ENCODE measurements around the gene DDX10. TPM values are rescaled to one million over a fixed set of nuclear protein-coding genes. Genes with fewer than 3 reads are reported as not detected.

The DDX10 gene
- total RNA-seq, 1 donor from 2014 or later, result 38.5 TPM

GRCh38 chr11:108966206-108966605 lies 301.3 kb downstream of the DDX10 start:
- Mint-ChIP-seq H3K27me3 (ENCODE audit: low read depth) (no peaks in the 10 kb centered on the region), H3K9me3 (peaks cover 7% of the 10 kb centered on the region), H3K27ac (no peak overlapping the region), H3K36me3 (no peaks in the 10 kb centered on the region), H3K4me3 (no peak overlapping the region), H3K4me1 (no peaks in the 10 kb centered on the region)
- DNase-seq (ENCODE audit: low spot score in 2 of 2, unreplicated experiment in 2 of 2), result no peak
- no peak for TF ChIP-seq CTCF (IDR thresholded peaks at IDR 0.05; ENCODE audit: unreplicated experiment)

GRCh38 chr11:108966978-108967377 lies 302.1 kb downstream of the DDX10 start:
- H3K9me3 Mint-ChIP-seq, result peaks cover 12% of the 10 kb centered on the region
- no peak overlapping the region for H3K27ac Mint-ChIP-seq
- no peak overlapping the region for H3K4me3 Mint-ChIP-seq
- H3K27me3 Mint-ChIP-seq (ENCODE audit: low read depth), result no peaks in the 10 kb centered on the region
- TF ChIP-seq CTCF (IDR thresholded peaks at IDR 0.05; ENCODE audit: unreplicated experiment), result no peak
- no peak for DNase-seq (ENCODE audit: low spot score in 2 of 2, unreplicated experiment in 2 of 2)
- H3K36me3 Mint-ChIP-seq, result no peaks in the 10 kb centered on the region
- H3K4me1 Mint-ChIP-seq, result no peaks in the 10 kb centered on the region

GRCh38 chr11:108967571-108967970 lies 302.7 kb downstream of the DDX10 start:
- DNase-seq (ENCODE audit: low spot score in 2 of 2, unreplicated experiment in 2 of 2), result no peak
- peaks cover 12% of the 10 kb centered on the region for H3K9me3 Mint-ChIP-seq
- H3K4me1 Mint-ChIP-seq, result no peaks in the 10 kb centered on the region
- no peak overlapping the region for H3K4me3 Mint-ChIP-seq
- H3K27me3 Mint-ChIP-seq (ENCODE audit: low read depth), result no peaks in the 10 kb centered on the region
- no peaks in the 10 kb centered on the region for H3K36me3 Mint-ChIP-seq
- no peak overlapping the region for H3K27ac Mint-ChIP-seq
- TF ChIP-seq CTCF (IDR thresholded peaks at IDR 0.05; ENCODE audit: unreplicated experiment), result no peak

- no peak overlapping the region for H3K4me3 Mint-ChIP-seq
- H3K27ac Mint-ChIP-seq, result no peak overlapping the region
- H3K36me3 Mint-ChIP-seq, result no peaks in the 10 kb centered on the region
- H3K4me1 Mint-ChIP-seq, result no peaks in the 10 kb centered on the region
- H3K9me3 Mint-ChIP-seq, result peaks cover 5% of the 10 kb centered on the region
- H3K27me3 Mint-ChIP-seq (ENCODE audit: low read depth), result no peaks in the 10 kb centered on the region
- no peak for DNase-seq (ENCODE audit: low spot score in 2 of 2, unreplicated experiment in 2 of 2)
- TF ChIP-seq CTCF (IDR thresholded peaks at IDR 0.05; ENCODE audit: unreplicated experiment), result no peak
These were observed 305.5 kb downstream of the DDX10 start for GRCh38 chr11:108970221-108970991.

GRCh38 chr11:108973402-108974162 lies 308.7 kb downstream of the DDX10 start:
- Mint-ChIP-seq H3K4me1 (no peaks in the 10 kb centered on the region), H3K27ac (no peak overlapping the region), H3K9me3 (peaks cover 5% of the 10 kb centered on the region), H3K4me3 (no peak overlapping the region), H3K36me3 (no peaks in the 10 kb centered on the region), H3K27me3 (ENCODE audit: low read depth) (no peaks in the 10 kb centered on the region)
- DNase-seq (ENCODE audit: low spot score in 2 of 2, unreplicated experiment in 2 of 2), result no peak
- TF ChIP-seq CTCF (IDR thresholded peaks at IDR 0.05; ENCODE audit: unreplicated experiment), result no peak
